HuH-7 (cell line): ENCODE data around the gene ME1.
A peak's percentile ranks its signal among the peaks of the same experiment; 100 is the strongest.
"Not testable (repeated sequence)": the region's sequence is repeated elsewhere in the genome, so short reads cannot be mapped to it uniquely, and the experiment has no call there.

Experiments
- DNase-seq: peaks from one replicate; pipeline ENCODE4 v3.0.0; 2011; ENCODE audit warnings: low spot score

Gene ME1

GRCh38 chr6:83431545-83432155 is 799 bp upstream of the ME1 start:
- peak; percentile 20 for DNase-seq

GRCh38 chr6:83429857-83430610 is 817 bp downstream of the ME1 start:
- peak; percentile 25 for DNase-seq

GRCh38 chr6:83429269-83429668 is 1.6 kb downstream of the ME1 start:
- DNase-seq: no peak

GRCh38 chr6:83424392-83425018 is 6.3 kb downstream of the ME1 start:
- DNase-seq: no peak

- peak; percentile 51 for DNase-seq
Measured at GRCh38 chr6:83417880-83418663, 12.8 kb downstream of the ME1 start.

GRCh38 chr6:83413068-83413467 is 17.8 kb downstream of the ME1 start:
- DNase-seq: no peak

GRCh38 chr6:83411731-83412130 is 19.1 kb downstream of the ME1 start:
- DNase-seq: no peak

GRCh38 chr6:83403191-83403590 is 27.7 kb downstream of the ME1 start:
- no peak for DNase-seq

- no peak for DNase-seq
Measured at GRCh38 chr6:83389606-83390005, 41.2 kb downstream of the ME1 start.

- DNase-seq: no peak
Measured at GRCh38 chr6:83385473-83385872, 45.4 kb downstream of the ME1 start.

- no peak for DNase-seq
Measured at GRCh38 chr6:83384751-83385150, 46.1 kb downstream of the ME1 start.

GRCh38 chr6:83381949-83382348 is 48.9 kb downstream of the ME1 start:
- DNase-seq: no peak

GRCh38 chr6:83378621-83379388 is 52.0 kb downstream of the ME1 start:
- no peak for DNase-seq

- no peak for DNase-seq
Measured at GRCh38 chr6:83371423-83371822, 59.4 kb downstream of the ME1 start.

GRCh38 chr6:83370567-83370966 is 60.3 kb downstream of the ME1 start:
- DNase-seq: no peak

- DNase-seq: no peak
Measured at GRCh38 chr6:83369692-83370091, 61.2 kb downstream of the ME1 start.

GRCh38 chr6:83368577-83368976 is 62.3 kb downstream of the ME1 start:
- DNase-seq: no peak

- no peak for DNase-seq
Measured at GRCh38 chr6:83367104-83367503, 63.7 kb downstream of the ME1 start.

GRCh38 chr6:83365931-83366330 is 64.9 kb downstream of the ME1 start:
- no peak for DNase-seq

GRCh38 chr6:83362349-83362748 is 68.5 kb downstream of the ME1 start:
- not testable (repeated sequence) for DNase-seq

- DNase-seq: no peak
Measured at GRCh38 chr6:83359638-83360037, 71.2 kb downstream of the ME1 start.

GRCh38 chr6:83354747-83355146 is 76.1 kb downstream of the ME1 start:
- DNase-seq: no peak
